GM19099 (cell line): ENCODE measurements around the gene DDA1.

Experiments
- POLR2A ChIP-seq: IDR thresholded peaks from 3 replicates; pipeline ENCODE4 v1.6.1; 2011; ENCODE audit warnings: low read depth; ENCODE audit not compliant: insufficient read length; ENCODE audit errors: extremely low read depth

Gene DDA1

DNA sequence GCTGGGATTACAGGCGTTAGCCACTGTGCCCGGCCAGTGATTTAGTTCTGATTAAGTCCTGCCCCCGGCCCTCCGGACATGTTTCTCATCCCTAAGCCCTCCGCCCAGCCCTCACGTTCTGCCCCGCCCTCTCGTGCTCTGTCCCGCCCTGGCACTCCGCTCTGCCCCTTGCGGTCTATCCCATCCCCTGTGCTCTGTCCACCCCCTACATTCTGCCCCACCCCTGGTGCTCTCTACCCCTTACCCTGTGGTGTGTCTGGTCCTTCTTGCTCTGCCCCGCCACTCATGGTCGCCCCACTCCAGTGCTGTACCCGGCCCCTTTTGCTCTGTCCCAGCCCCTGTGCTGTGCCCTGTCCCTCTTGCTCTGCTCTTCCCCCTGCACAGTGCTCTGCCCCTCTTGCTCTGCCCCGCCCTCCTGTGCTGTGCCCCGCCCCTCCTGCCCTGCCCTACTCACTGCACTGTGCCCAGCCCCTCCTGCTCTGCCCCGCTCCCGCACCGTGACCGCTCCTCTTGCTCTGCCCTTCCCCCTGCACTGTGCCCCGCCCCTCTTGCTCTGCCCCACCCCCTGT lies 31.0 kb downstream of the DDA1 start:
- TF ChIP-seq POLR2A: no peak

DNA sequence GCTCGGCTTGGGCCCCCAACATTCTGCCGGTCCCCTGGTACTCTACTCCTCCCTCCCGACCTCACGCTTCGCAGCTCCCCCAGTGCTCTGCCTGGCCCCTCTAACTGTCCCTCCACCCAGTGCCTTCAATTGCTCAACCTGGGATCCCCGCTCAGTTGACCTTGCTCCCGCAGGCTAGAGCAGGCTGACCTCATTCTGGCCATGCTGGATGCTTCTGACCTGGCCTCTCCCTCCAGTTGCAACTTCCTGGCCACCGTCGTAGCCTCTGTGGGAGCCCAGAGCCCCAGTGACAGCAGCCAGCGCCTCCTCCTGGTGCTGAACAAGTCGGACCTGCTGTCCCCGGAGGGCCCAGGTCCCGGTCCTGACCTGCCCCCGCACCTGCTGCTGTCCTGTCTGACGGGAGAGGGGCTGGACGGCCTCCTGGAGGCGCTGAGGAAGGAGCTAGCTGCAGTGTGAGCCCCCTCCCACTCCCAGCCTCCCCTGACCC lies 31.6 kb downstream of the DDA1 start:
- TF ChIP-seq POLR2A: no peak

DNA sequence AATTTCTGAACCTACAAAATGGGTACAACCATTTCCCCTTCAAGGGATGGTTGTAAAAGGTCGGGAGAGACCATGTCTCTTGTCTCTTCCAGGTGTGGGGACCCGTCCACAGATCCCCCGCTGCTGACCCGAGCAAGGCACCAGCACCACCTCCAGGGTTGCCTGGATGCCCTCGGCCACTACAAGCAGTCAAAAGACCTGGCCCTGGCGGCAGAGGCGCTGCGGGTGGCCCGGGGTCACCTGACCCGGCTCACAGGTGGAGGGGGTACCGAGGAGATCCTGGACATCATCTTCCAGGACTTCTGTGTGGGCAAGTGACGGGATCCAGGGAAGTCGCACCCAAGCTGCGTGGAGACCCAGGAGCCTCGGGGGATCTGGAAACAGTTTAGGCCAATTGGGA lies 32.0 kb downstream of the DDA1 start:
- TF ChIP-seq POLR2A: no peak

DNA sequence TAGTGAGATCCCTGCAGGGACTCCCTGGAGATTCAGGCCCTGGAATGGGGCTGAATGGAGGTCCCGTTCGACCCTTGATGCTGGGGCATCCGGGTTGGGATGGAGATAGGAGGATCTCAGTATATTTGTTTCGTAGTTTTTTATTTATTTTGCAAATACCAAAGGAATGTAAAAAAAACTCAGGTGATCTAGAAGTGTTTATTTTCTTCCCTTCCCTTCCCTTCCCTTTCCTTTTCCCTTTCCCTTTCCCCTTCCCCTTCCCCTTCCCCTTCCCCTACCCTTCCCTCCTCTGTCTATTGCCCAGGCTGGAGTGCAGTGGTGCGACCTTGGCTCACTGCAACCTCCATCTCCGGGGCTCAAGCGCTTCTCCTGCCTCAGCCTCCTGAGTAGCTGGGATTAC lies 32.5 kb downstream of the DDA1 start:
- TF ChIP-seq POLR2A: no peak

DNA sequence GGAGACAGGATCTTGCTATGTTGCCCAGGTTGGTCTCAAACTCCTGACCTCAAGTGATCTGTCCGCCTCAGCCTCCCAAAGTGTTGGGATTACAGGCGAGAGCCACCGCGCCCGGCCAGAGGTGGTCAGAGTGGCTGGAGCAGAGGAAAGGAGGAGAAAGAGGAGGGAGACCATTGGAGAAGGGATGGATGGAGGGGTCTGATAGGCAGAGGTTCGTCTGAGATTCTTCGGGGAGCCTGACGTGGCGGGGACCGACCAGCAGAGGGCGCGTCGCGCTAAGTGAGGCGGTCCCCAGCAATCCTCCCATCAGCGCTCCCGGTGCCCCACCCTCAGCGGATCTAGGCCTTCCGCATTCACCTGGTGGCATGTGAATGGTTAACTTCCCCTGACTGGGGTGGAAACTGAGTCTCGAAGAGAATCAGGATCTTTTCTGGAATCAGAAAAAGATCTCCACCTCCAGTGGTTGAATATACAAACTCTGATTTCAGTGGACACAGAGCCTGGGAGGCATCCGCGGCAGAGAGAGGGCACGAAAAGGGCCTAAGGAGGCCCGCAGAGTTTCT lies 36.8 kb downstream of the DDA1 start:
- no peak for TF ChIP-seq POLR2A

DNA sequence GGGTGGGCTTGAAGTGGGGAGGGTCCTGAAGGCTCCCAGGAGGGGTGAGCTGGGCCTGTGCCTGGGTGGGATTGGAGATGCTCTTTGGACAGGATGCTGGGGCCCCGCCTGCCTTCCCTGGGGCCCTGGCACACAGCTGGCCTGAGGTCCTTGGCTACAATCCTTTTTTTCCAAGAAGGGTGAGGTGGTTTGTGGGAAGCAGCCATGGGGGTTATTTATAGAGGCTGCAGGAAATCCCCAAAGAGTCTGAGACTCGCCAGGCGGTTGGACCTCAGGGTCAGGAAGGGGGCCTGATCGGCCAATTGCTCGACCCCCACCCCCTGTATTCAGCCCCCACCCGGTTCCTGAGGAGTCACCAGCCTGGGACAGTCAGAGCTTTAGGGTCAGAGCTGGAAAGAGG lies 38.0 kb downstream of the DDA1 start:
- TF ChIP-seq POLR2A: no peak

- TF ChIP-seq POLR2A: no peak
Measured at GRCh38 chr19:17347877-17348276, 38.5 kb downstream of the DDA1 start.

DNA sequence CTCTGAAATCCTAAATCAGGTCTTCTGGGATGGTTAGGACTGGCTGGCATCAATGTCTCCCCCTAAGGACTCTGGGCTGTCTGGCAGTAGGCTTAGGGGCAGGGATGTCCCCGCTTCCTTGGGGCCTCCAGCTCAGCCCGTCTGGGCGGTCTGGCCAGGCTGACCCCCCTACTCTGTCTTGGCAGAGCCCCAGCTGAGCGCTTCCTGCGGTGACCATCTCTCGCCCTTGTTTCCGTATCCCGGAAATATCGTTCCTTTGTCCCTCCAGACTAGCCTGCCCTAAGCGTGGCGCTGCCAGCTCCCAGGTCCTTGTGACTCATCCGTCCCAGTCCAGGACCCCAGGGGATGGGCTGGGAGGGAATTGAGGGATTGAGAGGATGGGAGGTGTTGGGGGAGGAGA lies 39.3 kb downstream of the DDA1 start:
- TF ChIP-seq POLR2A: no peak

- no peak for TF ChIP-seq POLR2A
Measured at GRCh38 chr19:17351815-17352435, 42.6 kb downstream of the DDA1 start.

DNA sequence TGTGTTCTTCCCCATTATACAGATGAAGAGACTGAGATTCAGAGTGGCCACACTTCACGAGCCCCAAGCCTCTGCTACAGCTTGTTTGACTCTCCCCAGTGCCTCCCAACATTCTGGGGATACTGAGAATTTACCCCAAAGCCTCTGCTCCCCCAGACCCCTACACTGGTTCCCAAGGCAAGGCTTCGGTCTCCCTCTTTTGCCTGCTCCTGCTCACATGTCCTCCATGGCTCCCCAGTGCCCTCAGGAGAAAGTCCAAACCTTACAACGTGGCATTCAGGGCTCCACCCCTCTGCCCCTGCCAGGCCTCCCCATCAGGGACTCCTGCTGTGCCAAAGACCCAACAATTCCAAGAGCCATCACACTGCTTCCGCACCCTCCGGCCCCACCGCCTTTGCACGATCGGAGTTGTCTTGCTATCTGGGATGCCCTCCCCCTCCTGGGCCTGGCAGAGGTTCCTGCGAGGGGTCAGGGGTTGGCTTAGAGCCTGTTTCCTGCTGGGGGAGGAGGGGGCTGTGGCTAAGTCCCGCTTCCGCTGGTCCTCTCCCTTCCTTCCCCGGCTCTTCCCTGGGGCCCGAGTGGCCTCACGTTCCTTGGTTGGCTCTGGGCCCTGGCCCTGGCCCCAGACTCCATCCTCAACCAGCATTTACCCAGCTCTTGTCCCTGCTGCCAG lies 43.4 kb downstream of the DDA1 start:
- TF ChIP-seq POLR2A: no peak

GRCh38 chr19:17353386-17353785 lies 44.0 kb downstream of the DDA1 start:
- no peak for TF ChIP-seq POLR2A

- TF ChIP-seq POLR2A: no peak
Measured at GRCh38 chr19:17357078-17357666, 47.8 kb downstream of the DDA1 start.

DNA sequence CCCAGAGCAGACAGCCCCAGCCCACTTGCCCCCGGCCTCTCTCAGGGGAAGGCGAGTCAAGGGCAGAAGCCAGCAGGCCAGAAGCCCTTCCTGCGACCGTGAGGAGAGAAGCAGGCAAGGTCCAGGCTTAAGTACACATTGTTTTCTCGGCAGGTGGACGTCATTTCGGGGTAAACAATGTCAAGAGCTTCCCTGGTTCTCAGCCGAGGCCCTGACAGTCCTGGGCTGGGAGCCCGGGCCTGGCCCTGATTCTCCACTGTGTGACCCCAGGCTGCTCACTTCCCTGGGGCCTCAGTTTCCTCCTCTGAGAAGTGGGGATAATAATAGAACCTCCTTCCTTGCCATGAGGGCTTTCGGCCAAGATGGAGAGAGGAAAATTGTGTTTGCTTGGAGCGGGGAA lies 48.4 kb downstream of the DDA1 start:
- TF ChIP-seq POLR2A: no peak

DNA sequence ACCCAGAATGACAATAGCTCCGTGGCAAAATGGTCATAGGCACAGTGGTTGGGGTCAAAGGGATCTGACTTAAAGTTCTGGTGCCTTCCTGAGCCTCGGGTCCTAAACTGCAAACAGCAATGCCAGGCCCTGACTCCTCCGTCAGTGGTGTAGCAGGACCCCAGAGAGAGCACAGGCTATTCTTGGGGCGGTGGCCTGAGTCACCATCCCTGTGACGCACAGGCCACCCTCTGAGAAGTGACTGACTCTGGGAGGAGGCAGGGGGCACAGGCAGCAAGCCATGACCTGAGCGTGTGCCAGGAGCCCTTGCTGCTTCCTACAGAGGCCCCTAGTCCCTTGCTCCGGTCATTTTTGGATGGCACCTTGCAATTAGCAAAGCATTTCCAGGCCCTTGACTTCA lies 49.0 kb downstream of the DDA1 start:
- TF ChIP-seq POLR2A: no peak

DNA sequence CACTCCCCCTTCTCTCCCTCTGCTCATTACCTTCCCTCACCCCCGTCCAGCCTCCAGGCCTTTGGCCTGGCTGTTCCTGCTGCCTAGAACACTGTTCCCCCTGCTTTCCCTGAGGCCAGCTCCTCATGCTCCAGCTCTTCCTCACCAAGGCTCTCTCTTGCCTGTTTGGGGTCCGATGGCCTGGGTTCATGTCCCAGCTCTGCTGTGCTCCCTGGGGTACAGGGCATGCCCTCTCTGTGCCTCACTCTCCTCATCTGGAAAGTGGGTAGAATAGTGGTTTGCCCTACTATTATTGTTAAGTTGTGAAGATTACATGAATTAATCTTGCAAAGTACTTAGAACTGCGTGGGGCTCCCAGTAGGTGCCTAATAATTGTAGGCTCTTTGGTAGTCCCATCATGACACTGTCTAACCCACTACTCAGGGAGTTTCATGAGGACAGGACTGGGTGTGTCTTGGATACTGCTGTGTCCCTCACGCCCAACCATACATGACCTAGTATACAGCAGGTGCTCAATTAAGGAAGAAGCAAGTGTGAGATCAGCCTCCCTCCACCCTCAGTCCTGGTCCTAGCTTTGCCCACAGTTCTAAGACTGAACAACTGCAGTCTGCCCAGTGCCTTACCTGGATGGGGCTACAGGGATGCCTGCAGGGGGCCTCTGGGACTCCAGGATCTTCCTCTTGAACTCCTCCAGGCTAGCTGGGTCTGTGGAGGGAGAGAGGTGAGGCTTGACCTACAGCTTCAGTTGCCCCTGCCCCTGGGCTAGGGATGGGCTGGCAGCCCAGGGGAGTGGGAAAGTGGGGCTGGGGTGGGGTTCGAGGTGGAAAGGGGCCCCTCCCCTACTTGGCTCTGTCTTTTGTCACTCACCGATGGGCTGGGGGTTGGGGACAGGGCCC lies 50.8 kb downstream of the DDA1 start:
- TF ChIP-seq POLR2A: no peak
